Measurements from ENCODE around the gene TNIK. TPM values are rescaled to one million over a fixed set of nuclear protein-coding genes. Genes with fewer than 3 reads are reported as not detected.

TNIK gene
- total RNA-seq, 1 experiment from 2014 or later = not detected

DNA sequence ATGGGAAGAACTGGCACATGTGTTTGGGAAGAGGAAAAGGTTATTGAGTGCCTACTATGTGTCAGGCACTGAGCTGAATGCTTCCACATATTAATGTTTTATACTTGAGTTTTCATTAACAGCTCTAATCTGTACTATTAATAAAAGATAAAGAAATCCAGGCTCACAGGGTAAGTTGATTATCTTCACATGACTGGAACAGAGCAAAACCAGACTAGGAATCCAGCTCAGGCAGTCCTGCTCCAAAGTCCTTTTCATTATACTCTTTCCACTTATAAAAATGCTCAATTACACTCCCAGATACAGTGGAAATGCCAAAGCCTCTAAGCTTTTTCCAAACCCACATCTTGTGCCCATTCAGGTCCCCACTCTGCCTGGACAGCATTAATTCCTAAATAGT, 97.6 kb downstream of the TNIK start:
- no peaks in the 10 kb centered on the region for H3K9me3 ChIP-seq (ENCODE audit: low read length)
- no peaks in the 10 kb centered on the region for H3K27me3 ChIP-seq (ENCODE audit: low read length)
- no peaks in the 10 kb centered on the region for H3K4me1 ChIP-seq (ENCODE audit: low read length)
- H3K79me2 ChIP-seq (ENCODE audit: low read length) = no peaks in the 10 kb centered on the region
- no peak overlapping the region for H3K9ac ChIP-seq (ENCODE audit: low read length)
- H3K4me3 ChIP-seq (ENCODE audit: low read length) = no peak overlapping the region
- H3K9me2 ChIP-seq (replicated peaks; ENCODE audit: insufficient read depth, low read length) = no peaks in the 10 kb centered on the region
- H2AFZ ChIP-seq (ENCODE audit: low read length) = no peak overlapping the region
- H3K36me3 ChIP-seq (ENCODE audit: insufficient read depth, low read length) = no peaks in the 10 kb centered on the region
- H4K20me1 ChIP-seq (ENCODE audit: insufficient read depth, low read depth, low read length) = no peaks in the 10 kb centered on the region
- DNase-seq = no peak
- H3K4me2 ChIP-seq (ENCODE audit: low read depth, low read length, poor library complexity, severe bottlenecking) = no peak overlapping the region
- no peak overlapping the region for H3K27ac ChIP-seq (ENCODE audit: low read length)

DNA sequence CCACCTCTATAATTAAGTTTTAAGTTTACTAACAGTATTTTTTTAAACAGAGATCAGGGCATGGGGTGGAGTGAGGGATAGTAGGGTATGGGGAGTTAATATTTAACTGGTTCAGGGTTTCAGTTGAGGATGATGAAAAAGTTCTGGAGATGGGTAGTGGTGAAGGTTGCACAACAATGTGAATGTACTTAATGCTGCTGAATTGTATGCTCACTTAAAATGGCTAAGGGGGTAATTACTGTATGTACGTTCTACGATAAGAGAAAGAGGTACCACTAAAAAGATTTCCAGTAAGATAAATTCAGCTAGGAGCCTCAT, 101.4 kb downstream of the TNIK start:
- Histone ChIP-seq H3K4me1 (ENCODE audit: low read length) (no peaks in the 10 kb centered on the region), H3K9me2 (replicated peaks; ENCODE audit: insufficient read depth, low read length) (no peaks in the 10 kb centered on the region), H3K27me3 (ENCODE audit: low read length) (no peaks in the 10 kb centered on the region), H2AFZ (ENCODE audit: low read length) (no peak overlapping the region), H3K9me3 (ENCODE audit: low read length) (no peaks in the 10 kb centered on the region), H3K36me3 (ENCODE audit: insufficient read depth, low read length) (no peaks in the 10 kb centered on the region), H3K4me2 (ENCODE audit: low read depth, low read length, poor library complexity, severe bottlenecking) (no peak overlapping the region), H3K27ac (ENCODE audit: low read length) (no peak overlapping the region), H3K4me3 (ENCODE audit: low read length) (no peak overlapping the region), H4K20me1 (ENCODE audit: insufficient read depth, low read depth, low read length) (no peaks in the 10 kb centered on the region), H3K79me2 (ENCODE audit: low read length) (no peaks in the 10 kb centered on the region), H3K9ac (ENCODE audit: low read length) (no peak overlapping the region)
- no peak for DNase-seq

DNA sequence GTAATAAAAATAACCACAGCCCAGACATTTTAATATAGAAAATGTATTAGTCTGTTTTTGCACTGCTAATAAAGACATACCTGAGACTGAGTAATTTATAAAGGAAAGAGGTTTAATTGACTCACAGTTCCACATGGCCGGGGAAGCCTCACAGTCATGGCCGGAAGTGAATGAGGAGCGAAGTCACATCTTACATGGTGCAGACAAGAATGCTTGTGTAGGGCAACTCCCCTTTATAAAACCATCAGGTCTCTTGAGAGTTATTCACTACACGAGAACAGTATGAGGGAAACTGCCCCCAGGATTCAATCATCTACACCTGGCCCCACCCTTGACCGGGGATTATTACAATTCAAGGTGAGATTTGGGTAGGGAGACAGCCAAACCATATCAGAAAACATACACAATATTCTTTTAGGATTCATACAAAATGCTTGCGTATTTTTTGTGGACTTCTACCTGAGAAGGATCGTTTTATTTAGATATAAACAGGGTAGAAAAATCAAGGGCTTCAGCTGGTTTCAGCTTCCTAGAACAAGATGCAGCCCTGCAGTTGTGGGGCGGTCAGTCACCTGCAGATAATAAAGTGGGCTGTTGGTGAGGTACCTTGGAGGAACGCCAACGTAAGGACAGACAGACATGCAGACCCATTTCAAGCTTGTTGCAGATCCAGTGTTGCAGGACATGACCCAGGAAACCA, 101.9 kb downstream of the TNIK start:
- Histone ChIP-seq H3K79me2 (ENCODE audit: low read length) (no peaks in the 10 kb centered on the region), H3K27me3 (ENCODE audit: low read length) (no peaks in the 10 kb centered on the region), H3K9me3 (ENCODE audit: low read length) (no peaks in the 10 kb centered on the region), H2AFZ (ENCODE audit: low read length) (no peak overlapping the region), H3K9ac (ENCODE audit: low read length) (no peak overlapping the region), H3K9me2 (replicated peaks; ENCODE audit: insufficient read depth, low read length) (no peaks in the 10 kb centered on the region), H3K4me1 (ENCODE audit: low read length) (no peaks in the 10 kb centered on the region), H3K27ac (ENCODE audit: low read length) (no peak overlapping the region), H3K4me3 (ENCODE audit: low read length) (no peak overlapping the region), H4K20me1 (ENCODE audit: insufficient read depth, low read depth, low read length) (no peaks in the 10 kb centered on the region), H3K4me2 (ENCODE audit: low read depth, low read length, poor library complexity, severe bottlenecking) (no peak overlapping the region), H3K36me3 (ENCODE audit: insufficient read depth, low read length) (no peaks in the 10 kb centered on the region)
- no peak for DNase-seq

DNA sequence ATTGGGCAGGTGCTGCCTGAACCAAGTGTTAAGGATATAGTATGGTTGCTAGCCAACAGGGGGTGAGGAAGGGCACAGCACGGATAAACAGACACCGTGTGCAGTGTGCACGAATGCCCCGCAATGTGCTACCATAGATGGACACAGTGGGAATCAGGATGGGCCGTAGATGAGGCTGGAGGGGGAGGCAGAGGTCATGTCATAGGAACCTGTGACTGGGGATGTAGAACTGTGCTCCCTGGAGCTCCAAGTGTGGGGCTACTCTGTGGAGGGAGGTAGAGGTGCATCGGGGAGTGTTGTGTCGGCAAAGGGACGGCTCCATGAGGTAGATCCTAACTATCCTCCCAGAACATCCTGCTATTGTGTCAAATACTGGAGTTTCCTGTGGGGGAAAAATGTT, 102.5 kb downstream of the TNIK start:
- no peaks in the 10 kb centered on the region for H3K79me2 ChIP-seq (ENCODE audit: low read length)
- no peak overlapping the region for H2AFZ ChIP-seq (ENCODE audit: low read length)
- no peaks in the 10 kb centered on the region for H3K4me1 ChIP-seq (ENCODE audit: low read length)
- H3K36me3 ChIP-seq (ENCODE audit: insufficient read depth, low read length) = no peaks in the 10 kb centered on the region
- no peaks in the 10 kb centered on the region for H3K9me2 ChIP-seq (replicated peaks; ENCODE audit: insufficient read depth, low read length)
- no peaks in the 10 kb centered on the region for H3K27me3 ChIP-seq (ENCODE audit: low read length)
- no peaks in the 10 kb centered on the region for H3K9me3 ChIP-seq (ENCODE audit: low read length)
- no peak overlapping the region for H3K9ac ChIP-seq (ENCODE audit: low read length)
- H3K27ac ChIP-seq (ENCODE audit: low read length) = no peak overlapping the region
- no peaks in the 10 kb centered on the region for H4K20me1 ChIP-seq (ENCODE audit: insufficient read depth, low read depth, low read length)
- H3K4me2 ChIP-seq (ENCODE audit: low read depth, low read length, poor library complexity, severe bottlenecking) = no peak overlapping the region
- H3K4me3 ChIP-seq (ENCODE audit: low read length) = no peak overlapping the region
- DNase-seq = no peak

DNA sequence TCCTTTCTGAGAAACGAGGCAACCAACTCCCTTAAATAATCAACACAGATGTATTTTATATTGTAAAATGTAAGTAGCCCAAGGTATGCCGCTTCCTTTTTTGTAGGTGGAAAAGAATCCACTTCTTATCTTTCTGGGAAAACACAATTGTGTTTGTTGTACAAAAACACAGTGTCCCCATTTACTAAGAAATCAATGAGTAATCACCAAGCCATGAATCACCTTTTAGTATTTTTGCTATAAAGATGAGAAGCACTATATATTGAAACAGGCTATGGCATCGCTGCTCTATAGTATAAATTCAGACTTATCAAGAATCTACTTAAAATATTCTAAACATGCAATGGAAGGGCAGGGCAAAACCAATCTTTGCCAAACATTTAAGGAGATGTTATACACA, 104.0 kb downstream of the TNIK start:
- no peak overlapping the region for H3K9ac ChIP-seq (ENCODE audit: low read length)
- no peak overlapping the region for H3K4me3 ChIP-seq (ENCODE audit: low read length)
- H3K4me1 ChIP-seq (ENCODE audit: low read length) = no peaks in the 10 kb centered on the region
- H3K9me2 ChIP-seq (replicated peaks; ENCODE audit: insufficient read depth, low read length) = no peaks in the 10 kb centered on the region
- H3K9me3 ChIP-seq (ENCODE audit: low read length) = no peaks in the 10 kb centered on the region
- no peaks in the 10 kb centered on the region for H3K27me3 ChIP-seq (ENCODE audit: low read length)
- H3K79me2 ChIP-seq (ENCODE audit: low read length) = no peaks in the 10 kb centered on the region
- DNase-seq = no peak
- no peaks in the 10 kb centered on the region for H4K20me1 ChIP-seq (ENCODE audit: insufficient read depth, low read depth, low read length)
- no peak overlapping the region for H3K27ac ChIP-seq (ENCODE audit: low read length)
- no peak overlapping the region for H3K4me2 ChIP-seq (ENCODE audit: low read depth, low read length, poor library complexity, severe bottlenecking)
- no peak overlapping the region for H2AFZ ChIP-seq (ENCODE audit: low read length)
- H3K36me3 ChIP-seq (ENCODE audit: insufficient read depth, low read length) = no peaks in the 10 kb centered on the region

DNA sequence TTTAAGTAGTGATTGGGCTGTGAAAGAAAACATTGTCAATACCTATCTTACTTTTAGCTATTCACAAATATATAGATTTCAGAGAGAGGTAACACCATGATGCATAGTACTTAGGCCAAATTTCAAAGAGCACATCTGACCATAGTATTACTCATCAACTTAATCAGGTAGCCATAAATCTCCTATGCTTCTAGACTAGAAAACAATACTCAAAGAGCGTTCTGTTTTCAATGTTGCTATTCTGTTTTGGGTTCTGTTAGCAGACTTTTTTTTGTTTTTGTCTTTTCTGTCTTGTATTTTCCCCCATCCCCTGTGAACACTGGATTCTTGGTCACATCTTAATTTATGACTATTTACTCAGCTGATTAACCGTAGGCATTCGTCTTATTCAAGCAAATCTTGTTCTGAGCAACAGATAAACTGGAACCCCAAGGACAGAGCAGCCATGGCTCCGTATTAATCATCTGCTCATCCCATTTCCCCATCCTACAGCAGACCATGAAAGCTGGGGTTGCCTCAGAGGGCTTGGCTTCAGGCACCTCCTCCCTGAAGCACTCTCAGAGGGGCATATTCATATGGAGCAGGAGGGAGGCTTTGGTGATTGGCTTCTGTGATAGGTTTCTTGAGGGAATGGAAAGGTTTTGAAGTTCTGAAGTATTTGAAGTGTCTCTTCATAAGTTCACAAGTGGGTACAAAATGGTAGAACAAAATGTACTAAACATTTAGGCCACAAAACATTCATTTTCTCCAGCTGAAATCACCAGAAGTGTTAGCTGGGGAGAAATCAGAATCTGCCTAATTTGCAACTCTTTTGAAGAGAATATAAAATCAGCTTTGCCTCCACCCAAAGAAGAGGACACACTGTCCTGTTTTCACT, 105.3 kb downstream of the TNIK start:
- Histone ChIP-seq H3K4me3 (ENCODE audit: low read length) (no peak overlapping the region), H3K9ac (ENCODE audit: low read length) (no peak overlapping the region), H4K20me1 (ENCODE audit: insufficient read depth, low read depth, low read length) (no peaks in the 10 kb centered on the region), H3K36me3 (ENCODE audit: insufficient read depth, low read length) (no peaks in the 10 kb centered on the region), H3K4me2 (ENCODE audit: low read depth, low read length, poor library complexity, severe bottlenecking) (no peak overlapping the region), H3K79me2 (ENCODE audit: low read length) (no peaks in the 10 kb centered on the region), H2AFZ (ENCODE audit: low read length) (no peak overlapping the region), H3K9me3 (ENCODE audit: low read length) (no peaks in the 10 kb centered on the region), H3K4me1 (ENCODE audit: low read length) (peaks cover 4% of the 10 kb centered on the region; the same call in 1 of the 2 replicates), H3K27ac (ENCODE audit: low read length) (no peak overlapping the region), H3K27me3 (ENCODE audit: low read length) (no peaks in the 10 kb centered on the region), H3K9me2 (replicated peaks; ENCODE audit: insufficient read depth, low read length) (no peaks in the 10 kb centered on the region)
- no peak for DNase-seq

DNA sequence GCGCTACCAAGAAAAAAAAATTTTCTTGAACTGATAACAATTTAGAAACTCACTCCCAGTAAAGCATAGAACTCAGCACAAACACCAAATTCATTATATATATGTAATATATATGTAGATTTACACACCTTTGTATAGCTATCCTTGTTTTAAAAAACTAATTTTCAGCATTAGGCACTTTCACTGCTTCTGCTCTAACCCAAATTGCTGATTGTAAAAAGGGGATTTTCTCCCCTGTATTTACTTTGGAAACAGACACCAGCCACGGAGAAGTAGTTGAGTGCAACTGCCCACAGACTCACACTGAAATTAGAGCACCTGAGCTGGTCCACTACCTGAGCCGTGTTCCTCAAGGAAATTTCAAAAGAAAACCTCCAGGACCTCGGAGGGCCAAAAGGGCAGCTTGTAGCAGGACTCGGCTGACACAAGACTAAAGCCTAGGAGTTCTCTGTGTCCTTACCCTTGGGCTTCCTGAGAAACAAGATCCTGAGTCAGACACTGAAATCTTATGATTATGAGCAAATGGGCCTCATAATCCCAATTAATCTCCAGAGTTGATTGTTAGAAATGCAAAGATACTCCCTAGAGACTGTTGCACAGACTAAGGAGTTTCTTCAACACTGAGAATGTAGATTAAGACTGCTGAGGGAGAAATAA, 106.0 kb downstream of the TNIK start:
- Histone ChIP-seq H3K4me1 (ENCODE audit: low read length) (peaks cover 4% of the 10 kb centered on the region; the same call in 1 of the 2 replicates), H3K9me3 (ENCODE audit: low read length) (no peaks in the 10 kb centered on the region), H4K20me1 (ENCODE audit: insufficient read depth, low read depth, low read length) (no peaks in the 10 kb centered on the region), H3K4me2 (ENCODE audit: low read depth, low read length, poor library complexity, severe bottlenecking) (no peak overlapping the region), H3K27me3 (ENCODE audit: low read length) (no peaks in the 10 kb centered on the region), H3K27ac (ENCODE audit: low read length) (no peak overlapping the region), H3K9me2 (replicated peaks; ENCODE audit: insufficient read depth, low read length) (no peaks in the 10 kb centered on the region), H3K4me3 (ENCODE audit: low read length) (no peak overlapping the region), H3K9ac (ENCODE audit: low read length) (no peak overlapping the region), H3K79me2 (ENCODE audit: low read length) (no peaks in the 10 kb centered on the region), H3K36me3 (ENCODE audit: insufficient read depth, low read length) (no peaks in the 10 kb centered on the region), H2AFZ (ENCODE audit: low read length) (no peak overlapping the region)
- DNase-seq = no peak

DNA sequence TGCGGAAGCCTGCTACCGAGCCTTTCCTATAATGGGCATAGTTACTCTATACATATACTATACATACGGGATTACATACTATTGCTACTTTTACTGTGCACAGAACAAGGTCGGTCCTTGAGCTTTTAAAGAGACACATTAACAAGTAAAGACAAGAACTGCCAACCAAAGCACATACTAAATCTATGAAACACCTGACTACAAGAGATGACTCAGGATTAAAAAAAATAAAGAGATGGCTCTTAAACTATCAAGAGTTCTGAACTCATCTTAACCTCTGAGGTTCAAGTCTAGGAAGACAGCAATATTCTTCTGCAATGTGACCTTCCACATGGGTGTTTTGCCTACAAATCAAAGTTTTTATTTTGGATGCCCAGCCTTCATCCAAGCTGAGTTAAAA, 106.8 kb downstream of the TNIK start:
- Histone ChIP-seq H3K9me3 (ENCODE audit: low read length) (no peaks in the 10 kb centered on the region), H2AFZ (ENCODE audit: low read length) (no peak overlapping the region), H3K79me2 (ENCODE audit: low read length) (no peaks in the 10 kb centered on the region), H3K9ac (ENCODE audit: low read length) (no peak overlapping the region), H3K4me1 (ENCODE audit: low read length) (peaks cover 4% of the 10 kb centered on the region; the same call in 1 of the 2 replicates), H3K27me3 (ENCODE audit: low read length) (no peaks in the 10 kb centered on the region), H3K4me2 (ENCODE audit: low read depth, low read length, poor library complexity, severe bottlenecking) (no peak overlapping the region), H4K20me1 (ENCODE audit: insufficient read depth, low read depth, low read length) (no peaks in the 10 kb centered on the region), H3K4me3 (ENCODE audit: low read length) (no peak overlapping the region), H3K36me3 (ENCODE audit: insufficient read depth, low read length) (no peaks in the 10 kb centered on the region), H3K9me2 (replicated peaks; ENCODE audit: insufficient read depth, low read length) (no peaks in the 10 kb centered on the region), H3K27ac (ENCODE audit: low read length) (no peak overlapping the region)
- DNase-seq = no peak
